Upper lobe of right lung (tissue), 1 donor: ENCODE measurements around the gene DNAJC27. TPM values are rescaled to one million over a fixed set of nuclear protein-coding genes. Genes with fewer than 3 reads are reported as not detected.
A peak's percentile ranks its signal among the peaks of the same experiment; 100 is the strongest.

Experiments
- ATAC-seq: fragments of 200-7000 bp; cut with Tn5 transposase; one replicate; pipeline ENCODE4 v1.9.1; 2020; ENCODE audit warnings: mild to moderate bottlenecking, moderate library complexity
- DNase-seq: peaks from one replicate; pipeline ENCODE4 v3.0.0-alpha.2; 2020
- H3K27ac ChIP-seq: fragments of 200-600 bp; one replicate; pipeline ENCODE4 v1.8.0; 2022
- H3K27me3 ChIP-seq: fragments of 200-600 bp; one replicate; pipeline ENCODE4 v1.8.0; 2022; ENCODE audit warnings: mild to moderate bottlenecking
- H3K36me3 ChIP-seq: fragments of 200-600 bp; one replicate; pipeline ENCODE4 v1.8.0; 2022
- H3K4me1 ChIP-seq: fragments of 200-600 bp; one replicate; pipeline ENCODE4 v1.8.0; 2022
- H3K4me3 ChIP-seq: fragments of 200-600 bp; one replicate; pipeline ENCODE4 v1.8.0; 2022; ENCODE audit warnings: mild to moderate bottlenecking
- H3K9me3 ChIP-seq: fragments of 200-600 bp; one replicate; pipeline ENCODE4 v1.8.0; 2022
- CTCF ChIP-seq: fragments of 200-600 bp; IDR thresholded peaks from one replicate; pipeline ENCODE4 v1.8.0; 2022; ENCODE audit warnings: antibody characterized with exemption
- intact Hi-C: fragments of 100-400 bp; cut with DNase I; formaldehyde crosslinking; loops from one replicate; pipeline ENCODE4 v1.11.0; 2022
- total RNA-seq: library from RNA; stranded (reverse); fragmentation: NEBNext Ultra II Directional; extraction: Animal tissue kit (Norgen Biotek cat#: 25700); gene quantifications from one replicate; pipeline ENCODE4 v1.2.1, GENCODE V29; 2021
- donor health status: DM: no; HTN: yes; CAD: no; lungs with severe emphysema.

Gene DNAJC27
- total RNA-seq, 1 donor from 2014 or later, result 7.5 TPM

GRCh38 chr2:24977631-24978030 lies 5.9 kb upstream of the DNAJC27 start:
- H3K36me3 ChIP-seq, result no peaks in the 10 kb centered on the region
- intact Hi-C loops, result loop anchor here (5.0 kb wide), 1 partner anchor 150 kb away; no protein-coding TSS in a partner anchor
- no peaks in the 10 kb centered on the region for H3K9me3 ChIP-seq
- no peak overlapping the region for H3K27ac ChIP-seq
- ATAC-seq (no peak), DNase-seq (no peak)
- no peak for TF ChIP-seq CTCF
- no peak overlapping the region for H3K4me3 ChIP-seq
- H3K4me1 ChIP-seq, result no peaks in the 10 kb centered on the region
- H3K27me3 ChIP-seq, result no peaks in the 10 kb centered on the region

- Histone ChIP-seq H3K4me1 (peaks cover 4% of the 10 kb centered on the region), H3K27me3 (no peaks in the 10 kb centered on the region), H3K36me3 (no peaks in the 10 kb centered on the region), H3K9me3 (no peaks in the 10 kb centered on the region), H3K4me3 (no peak overlapping the region), H3K27ac (no peak overlapping the region)
- ATAC-seq (no peak), DNase-seq (no peak)
- TF ChIP-seq CTCF, result no peak
- intact Hi-C loops, result no loop called here
Measured at GRCh38 chr2:24973812-24974211, 2.1 kb upstream of the DNAJC27 start.

GRCh38 chr2:24972315-24972961 lies 683 bp upstream of the DNAJC27 start:
- Histone ChIP-seq H3K27me3 (no peaks in the 10 kb centered on the region), H3K27ac (peak overlapping the region; percentile 95), H3K36me3 (no peaks in the 10 kb centered on the region), H3K9me3 (no peaks in the 10 kb centered on the region), H3K4me3 (peak overlapping the region; percentile 81), H3K4me1 (peaks cover 4% of the 10 kb centered on the region)
- ATAC-seq, result no peak
- intact Hi-C loops, result no loop called here
- no peak for DNase-seq
- no peak for TF ChIP-seq CTCF

- Histone ChIP-seq H3K27me3 (no peaks in the 10 kb centered on the region), H3K27ac (peak overlapping the region; percentile 95), H3K4me1 (peaks cover 4% of the 10 kb centered on the region), H3K4me3 (peak overlapping the region; percentile 81), H3K36me3 (peaks cover 11% of the 10 kb centered on the region), H3K9me3 (no peaks in the 10 kb centered on the region)
- no peak for TF ChIP-seq CTCF
- intact Hi-C loops, result no loop called here
- ATAC-seq, result no peak
- DNase-seq, result no peak
Measured at GRCh38 chr2:24971286-24971535, 544 bp downstream of the DNAJC27 start.

- no peak for DNase-seq
- Histone ChIP-seq H3K27me3 (no peaks in the 10 kb centered on the region), H3K4me3 (peak overlapping the region; percentile 81), H3K4me1 (peaks cover 4% of the 10 kb centered on the region), H3K27ac (peak overlapping the region; percentile 95), H3K36me3 (peaks cover 16% of the 10 kb centered on the region), H3K9me3 (no peaks in the 10 kb centered on the region)
- intact Hi-C loops, result no loop called here
- ATAC-seq, result no peak
- no peak for TF ChIP-seq CTCF
Measured at GRCh38 chr2:24970483-24971285, 1.1 kb downstream of the DNAJC27 start.
